ENCODE data around the gene PLIN5. TPM values are rescaled to one million over a fixed set of nuclear protein-coding genes. Genes with fewer than 3 reads are reported as not detected.

The PLIN5 gene
- total RNA-seq, 1 donor from 2014 or later: 73.5 TPM

DNA sequence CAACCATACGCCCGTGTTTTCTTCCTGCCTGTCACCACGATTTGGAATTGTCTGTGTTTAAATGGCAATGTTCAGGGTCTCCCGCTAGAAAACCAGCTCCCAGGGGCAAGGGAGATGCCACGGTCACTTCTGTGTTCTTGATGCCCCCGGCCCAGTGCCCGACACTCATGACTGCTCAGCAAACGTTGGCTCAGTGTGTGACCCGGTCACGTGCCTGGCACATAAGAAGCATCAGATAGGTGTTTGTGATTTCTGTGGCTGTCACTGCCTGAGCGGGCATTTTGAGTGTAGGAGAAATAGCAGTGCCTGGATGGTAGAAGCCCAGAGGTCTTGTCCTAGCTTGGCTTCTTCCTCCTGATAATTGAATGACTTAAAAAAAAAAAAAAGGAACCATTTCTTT lies 47.5 kb downstream of the PLIN5 start:
- H3K27me3 ChIP-seq (ENCODE audit: low read depth): no peaks in the 10 kb centered on the region
- no peak for TF ChIP-seq CTCF (IDR thresholded peaks at IDR 0.05; ENCODE audit: borderline replicate concordance)
- H3K4me3 ChIP-seq: no peak overlapping the region
- intact Hi-C loops (cut with micrococcal nuclease): no loop called here
- peaks cover 8% of the 10 kb centered on the region for H3K4me1 ChIP-seq
- no peak overlapping the region for H3K27ac ChIP-seq (replicated peaks)
- no peaks in the 10 kb centered on the region for H3K9me3 ChIP-seq (replicated peaks)
- DNase-seq: no peak
- H3K36me3 ChIP-seq: peaks cover 59% of the 10 kb centered on the region

DNA sequence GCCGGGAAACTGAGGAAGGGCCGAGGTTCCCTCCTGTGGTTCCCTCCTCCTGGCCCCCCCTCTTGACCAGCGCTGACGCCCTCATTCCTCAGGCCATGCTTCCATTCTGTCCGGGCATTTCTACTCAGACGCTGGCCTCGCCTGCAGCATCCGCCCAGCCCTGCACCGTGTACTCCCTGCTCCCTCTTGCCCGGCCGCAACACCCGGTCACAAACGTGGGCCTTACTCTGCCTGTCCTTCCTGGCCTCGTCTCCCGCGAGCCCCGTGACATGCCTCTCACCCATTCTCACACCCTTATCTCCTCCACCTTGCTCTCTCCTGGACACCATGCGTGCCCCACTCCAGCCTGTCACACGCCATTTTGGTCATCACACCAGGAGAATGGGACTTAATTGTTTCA lies 51.6 kb downstream of the PLIN5 start:
- no peak for DNase-seq
- no peak for TF ChIP-seq CTCF (IDR thresholded peaks at IDR 0.05; ENCODE audit: borderline replicate concordance)
- no peaks in the 10 kb centered on the region for H3K9me3 ChIP-seq (replicated peaks)
- H3K27me3 ChIP-seq (ENCODE audit: low read depth): no peaks in the 10 kb centered on the region
- peaks cover 8% of the 10 kb centered on the region for H3K4me1 ChIP-seq
- H3K36me3 ChIP-seq: peaks cover 39% of the 10 kb centered on the region
- no peak overlapping the region for H3K27ac ChIP-seq (replicated peaks)
- intact Hi-C loops (cut with micrococcal nuclease): no loop called here
- no peak overlapping the region for H3K4me3 ChIP-seq

DNA sequence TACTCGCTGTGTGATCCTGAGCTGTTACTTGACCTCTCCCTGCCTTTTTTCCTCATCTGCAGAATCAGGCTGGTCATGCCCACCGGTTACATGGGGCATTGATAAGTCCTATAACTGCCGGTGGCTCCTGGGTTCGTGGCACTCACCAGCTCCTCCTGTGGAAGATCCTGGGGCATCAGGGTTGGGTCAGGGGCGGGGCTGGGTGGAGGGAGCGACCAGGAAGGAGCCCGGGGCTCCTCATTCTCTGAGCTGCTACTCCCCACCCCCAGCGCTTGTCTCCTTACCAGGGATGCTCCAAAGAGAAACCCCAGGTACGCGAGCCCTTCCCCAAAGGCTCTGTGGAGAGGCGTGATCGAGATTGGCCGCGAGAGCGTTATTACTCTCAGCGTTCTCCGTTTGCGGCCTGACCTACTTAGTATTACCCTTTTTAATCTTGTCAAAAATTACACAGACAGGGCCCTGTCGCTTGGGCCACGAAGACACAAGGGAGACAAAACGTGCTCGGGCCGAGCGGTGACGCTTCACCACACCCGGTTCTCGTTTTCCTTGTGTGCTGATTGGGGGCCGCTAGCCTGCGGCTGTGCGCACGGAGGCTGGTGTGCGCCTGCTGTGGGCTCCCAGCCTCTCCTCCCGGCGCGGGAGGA lies 52.2 kb downstream of the PLIN5 start:
- no peaks in the 10 kb centered on the region for H3K27me3 ChIP-seq (ENCODE audit: low read depth)
- no peak overlapping the region for H3K27ac ChIP-seq (replicated peaks)
- no peak for TF ChIP-seq CTCF (IDR thresholded peaks at IDR 0.05; ENCODE audit: borderline replicate concordance)
- peaks cover 5% of the 10 kb centered on the region for H3K4me1 ChIP-seq
- H3K36me3 ChIP-seq: peaks cover 42% of the 10 kb centered on the region
- DNase-seq: no peak
- intact Hi-C loops (cut with micrococcal nuclease): no loop called here
- H3K9me3 ChIP-seq (replicated peaks): no peaks in the 10 kb centered on the region
- H3K4me3 ChIP-seq: no peak overlapping the region

- Histone ChIP-seq H3K36me3 (peaks cover 45% of the 10 kb centered on the region), H3K27me3 (ENCODE audit: low read depth) (no peaks in the 10 kb centered on the region), H3K4me3 (no peak overlapping the region), H3K27ac (replicated peaks) (no peak overlapping the region), H3K4me1 (peaks cover 28% of the 10 kb centered on the region), H3K9me3 (replicated peaks) (no peaks in the 10 kb centered on the region)
- no peak for DNase-seq
- TF ChIP-seq CTCF (IDR thresholded peaks at IDR 0.05; ENCODE audit: borderline replicate concordance): no peak
- intact Hi-C loops (cut with micrococcal nuclease): no loop called here
These were observed 57.8 kb downstream of the PLIN5 start for GRCh38 chr19:4477034-4477801.

GRCh38 chr19:4474514-4475022 lies 60.5 kb downstream of the PLIN5 start:
- Histone ChIP-seq H3K27me3 (ENCODE audit: low read depth) (no peaks in the 10 kb centered on the region), H3K27ac (replicated peaks) (peak overlapping the region; percentile 16), H3K4me1 (peaks cover 35% of the 10 kb centered on the region), H3K9me3 (replicated peaks) (no peaks in the 10 kb centered on the region), H3K36me3 (peaks cover 37% of the 10 kb centered on the region), H3K4me3 (peak overlapping the region; percentile 98)
- DNase-seq: no peak
- TF ChIP-seq CTCF (IDR thresholded peaks at IDR 0.05; ENCODE audit: borderline replicate concordance): no peak
- intact Hi-C loops (cut with micrococcal nuclease): no loop called here
